Measurements from ENCODE around the gene PLXNA2. TPM values are rescaled to one million over a fixed set of nuclear protein-coding genes. Genes with fewer than 3 reads are reported as not detected.
A peak's percentile ranks its signal among the peaks of the same experiment; 100 is the strongest.

The PLXNA2 gene
- total and polyA plus RNA-seq, 2 of the 4 experiments (the other 2 are of a cell fraction): 0.72 to 1.1 TPM

DNA sequence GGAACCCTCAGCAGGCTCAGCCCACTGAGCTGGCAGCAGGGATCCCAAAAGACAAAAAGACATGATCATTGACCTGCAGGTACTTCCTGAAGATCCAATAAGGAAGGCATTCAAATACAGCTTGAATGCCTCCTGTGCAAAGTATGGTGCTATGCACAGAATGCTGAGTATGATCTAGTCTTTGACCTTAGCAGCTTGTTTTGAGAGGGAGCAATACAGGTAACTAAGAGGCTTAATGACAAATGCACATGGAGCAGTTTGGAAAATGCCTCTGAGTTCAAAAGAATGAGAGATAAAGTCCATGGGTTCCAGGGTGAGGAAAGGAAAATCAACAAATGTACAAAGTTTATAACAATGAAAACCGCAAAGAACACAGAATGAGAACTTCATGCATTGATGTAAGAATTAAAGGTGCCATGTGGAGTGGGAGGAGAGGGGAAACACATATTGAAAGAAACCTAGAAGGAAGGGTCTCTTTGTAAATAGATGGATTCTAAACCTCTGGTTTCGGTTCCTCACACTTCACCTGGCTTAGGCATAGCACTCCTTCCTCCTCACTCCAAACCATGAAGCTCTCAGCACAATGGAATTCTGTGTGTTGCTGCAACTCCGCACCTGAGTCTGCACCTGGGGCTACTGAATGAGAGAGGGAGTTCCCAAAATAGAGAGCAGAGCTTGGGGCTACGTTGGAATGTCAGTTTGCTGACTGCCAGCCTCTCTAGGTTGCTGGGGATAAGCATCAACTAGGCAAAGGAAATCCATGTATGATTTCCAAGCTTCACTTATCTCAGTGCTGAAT is 77.6 kb downstream of the PLXNA2 start:
- Histone ChIP-seq H2BK15ac (ENCODE audit: low read depth, low read length) (no peak overlapping the region), H2AFZ (replicated peaks; ENCODE audit: low read length, poor library complexity) (no peak overlapping the region), H3K4me2 (ENCODE audit: low read depth, low read length) (no peak overlapping the region), H3K9ac (ENCODE audit: low read depth, low read length) (no peak overlapping the region), H3K79me1 (ENCODE audit: low read depth in 1 of 2, low read length in 2 of 2) (0 out of 4 replicates have a peak, but pooled peaks cover 0 to 7% of the 10 kb centered on the region in 2 experiments), H2AK5ac (ENCODE audit: low read depth, low read length) (no peak overlapping the region), H3K9me3 (ENCODE audit: control insufficient read depth, insufficient read depth, low read length) (no peaks in the 10 kb centered on the region), H3K27ac (ENCODE audit: insufficient read depth, low read length) (no peak overlapping the region), H3K4me1 (ENCODE audit: control insufficient read depth, insufficient read depth, low read length) (peaks cover 8% of the 10 kb centered on the region), H3K4me3 (ENCODE audit: insufficient read depth, low read depth, low read length) (no peak overlapping the region), H3K27me3 (ENCODE audit: control insufficient read depth, insufficient read depth, low read length) (no peaks in the 10 kb centered on the region; the same call in 1 of the 2 replicates), H3K4ac (ENCODE audit: low read depth, low read length) (no peak overlapping the region), H3K36me3 (ENCODE audit: control insufficient read depth, insufficient read depth, low read length) (no peaks in the 10 kb centered on the region), H2BK120ac (ENCODE audit: low read depth, low read length) (no peak overlapping the region), H4K8ac (ENCODE audit: low read depth in 2 of 2, low read length in 2 of 2) (no peak overlapping the region), H2BK5ac (ENCODE audit: low read depth, low read length, poor library complexity, severe bottlenecking) (no peak overlapping the region), H3K14ac (replicated peaks; ENCODE audit: low read depth, low read length) (no peak overlapping the region), H4K5ac (ENCODE audit: low read depth, low read length) (no peak overlapping the region), H3K18ac (ENCODE audit: low read depth, low read length) (no peak overlapping the region), H2AK9ac (replicated peaks; ENCODE audit: low read depth, low read length, poor library complexity) (peak overlapping the region; percentile 48), H3K9me1 (ENCODE audit: insufficient read depth, low read length) (peaks cover 5% of the 10 kb centered on the region), H3K56ac (ENCODE audit: extremely low read depth, insufficient read depth, low read length) (no peak overlapping the region), H2BK20ac (ENCODE audit: low read depth, low read length) (no peak overlapping the region), H4K20me1 (ENCODE audit: insufficient read depth, low read length) (no peaks in the 10 kb centered on the region), H3K23ac (ENCODE audit: low read depth, low read length) (no peak overlapping the region; the same call in 1 of the 2 replicates), H4K91ac (ENCODE audit: insufficient read depth, low read depth, low read length) (no peak overlapping the region)
- ChIA-PET CTCF (no interaction called here), POLR2A (ENCODE audit: unreplicated experiment) (no interaction called here)
- dilution Hi-C loops (cut with HindIII; ENCODE audit: low sequenced_read_pairs, unreplicated experiment): no loop called here
- ATAC-seq (ENCODE audit: low read depth) (no peak), DNase-seq (no peak)
- intact Hi-C loops (cut with micrococcal nuclease): no loop called here
- WGBS, 2 experiments (ENCODE audit: extremely low coverage in 2 of 2, insufficient read length in 1 of 2): no CpG with 5 or more reads among the region's 4 CpGs
- in situ Hi-C loops (cut with MboI; ENCODE audit: low sequenced_read_pairs): no loop called here
- TF ChIP-seq RCOR1 (IDR thresholded peaks at IDR 0.05; ENCODE audit: insufficient replicate concordance, low read length): no peak
- TF ChIP-seq BHLHE40 (IDR thresholded peaks at IDR 0.05; ENCODE audit: low read depth, low read length): no peak
- TF ChIP-seq, protein P1, sequence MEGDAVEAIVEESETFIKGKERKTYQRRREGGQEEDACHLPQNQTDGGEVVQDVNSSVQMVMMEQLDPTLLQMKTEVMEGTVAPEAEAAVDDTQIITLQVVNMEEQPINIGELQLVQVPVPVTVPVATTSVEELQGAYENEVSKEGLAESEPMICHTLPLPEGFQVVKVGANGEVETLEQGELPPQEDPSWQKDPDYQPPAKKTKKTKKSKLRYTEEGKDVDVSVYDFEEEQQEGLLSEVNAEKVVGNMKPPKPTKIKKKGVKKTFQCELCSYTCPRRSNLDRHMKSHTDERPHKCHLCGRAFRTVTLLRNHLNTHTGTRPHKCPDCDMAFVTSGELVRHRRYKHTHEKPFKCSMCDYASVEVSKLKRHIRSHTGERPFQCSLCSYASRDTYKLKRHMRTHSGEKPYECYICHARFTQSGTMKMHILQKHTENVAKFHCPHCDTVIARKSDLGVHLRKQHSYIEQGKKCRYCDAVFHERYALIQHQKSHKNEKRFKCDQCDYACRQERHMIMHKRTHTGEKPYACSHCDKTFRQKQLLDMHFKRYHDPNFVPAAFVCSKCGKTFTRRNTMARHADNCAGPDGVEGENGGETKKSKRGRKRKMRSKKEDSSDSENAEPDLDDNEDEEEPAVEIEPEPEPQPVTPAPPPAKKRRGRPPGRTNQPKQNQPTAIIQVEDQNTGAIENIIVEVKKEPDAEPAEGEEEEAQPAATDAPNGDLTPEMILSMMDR (conservative IDR thresholded peaks at IDR 0.05; ENCODE audit: low read depth, low read length): no peak
- no peak for TF ChIP-seq MAZ (IDR thresholded peaks at IDR 0.05; ENCODE audit: borderline replicate concordance, low read depth, low read length)
- TF ChIP-seq, protein P2, sequence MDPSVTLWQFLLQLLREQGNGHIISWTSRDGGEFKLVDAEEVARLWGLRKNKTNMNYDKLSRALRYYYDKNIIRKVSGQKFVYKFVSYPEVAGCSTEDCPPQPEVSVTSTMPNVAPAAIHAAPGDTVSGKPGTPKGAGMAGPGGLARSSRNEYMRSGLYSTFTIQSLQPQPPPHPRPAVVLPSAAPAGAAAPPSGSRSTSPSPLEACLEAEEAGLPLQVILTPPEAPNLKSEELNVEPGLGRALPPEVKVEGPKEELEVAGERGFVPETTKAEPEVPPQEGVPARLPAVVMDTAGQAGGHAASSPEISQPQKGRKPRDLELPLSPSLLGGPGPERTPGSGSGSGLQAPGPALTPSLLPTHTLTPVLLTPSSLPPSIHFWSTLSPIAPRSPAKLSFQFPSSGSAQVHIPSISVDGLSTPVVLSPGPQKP (IDR thresholded peaks at IDR 0.05; ENCODE audit: borderline replicate concordance, low read depth, low read length): no peak
- TF ChIP-seq NFE2L2 (IDR thresholded peaks at IDR 0.05; ENCODE audit: low read depth, low read length): no peak
- no peak for TF ChIP-seq POLR2A (IDR thresholded peaks at IDR 0.05; ENCODE audit: low read depth, low read length)
- TF ChIP-seq CEBPB (IDR thresholded peaks at IDR 0.05; ENCODE audit: low read depth, low read length): no peak
- TF ChIP-seq USF2 (IDR thresholded peaks at IDR 0.05; ENCODE audit: low read depth, low read length): no peak
- TF ChIP-seq MAFK (IDR thresholded peaks at IDR 0.05; ENCODE audit: low read depth, low read length): no peak
- no peak for TF ChIP-seq CHD1 (IDR thresholded peaks at IDR 0.05; ENCODE audit: low read depth, low read length)
- no peak for TF ChIP-seq SMC3 (IDR thresholded peaks at IDR 0.05; ENCODE audit: low read depth, low read length)
- no peak for TF ChIP-seq FOS (IDR thresholded peaks at IDR 0.05; ENCODE audit: low read depth, low read length)
- TF ChIP-seq RFX5 (IDR thresholded peaks at IDR 0.05; ENCODE audit: low read depth, low read length): no peak
- BruUV-seq (replicated peaks): no TSS peak
